Neural cell (in vitro differentiated cells): ENCODE measurements around the gene CNOT6. TPM values are rescaled to one million over a fixed set of nuclear protein-coding genes. Genes with fewer than 3 reads are reported as not detected.

Experiments used
- H2AFZ ChIP-seq: fragments of 200-600, 300-800 bp; sonication (generic), shearing (Covaris generic); 2 replicates; pipeline ENCODE4 v1.6.0; 2014; ENCODE audit warnings: low read depth, mild to moderate bottlenecking, antibody characterized with exemption, low read length, moderate library complexity
- H3F3A ChIP-seq: fragments of 200-600 bp; shearing (Covaris generic); 2 replicates; pipeline ENCODE4 v1.6.1; 2016; ENCODE audit warnings: mild to moderate bottlenecking, moderate library complexity, mixed read lengths, antibody characterized with exemption, low read length; ENCODE audit not compliant: insufficient read depth, poor library complexity, severe bottlenecking
- H3K27ac ChIP-seq: fragments of 200-600, 300-800 bp; sonication (generic), shearing (Covaris generic); 2 replicates; pipeline ENCODE4 v1.5.1; 2014; ENCODE audit warnings: mild to moderate bottlenecking, low read length, moderate library complexity
- H3K27me3 ChIP-seq: fragments of 300-800, 200-600 bp; sonication (generic), shearing (Covaris generic); 2 replicates; pipeline ENCODE4 v1.6.0; 2014; ENCODE audit warnings: mild to moderate bottlenecking, low read depth, low read length, moderate library complexity; ENCODE audit not compliant: insufficient read depth
- H3K36me3 ChIP-seq: fragments of 300-800, 200-600 bp; sonication (generic), shearing (Covaris generic); 2 replicates; pipeline ENCODE4 v1.5.1; 2014; ENCODE audit warnings: mild to moderate bottlenecking, antibody characterized with exemption, low read length, moderate library complexity; ENCODE audit not compliant: insufficient read depth
- H3K4me2 ChIP-seq: fragments of 300-800, 200-600 bp; sonication (generic), shearing (Covaris generic); 2 replicates; pipeline ENCODE4 v1.6.0; 2014; ENCODE audit warnings: mild to moderate bottlenecking, low read length
- H3K4me3 ChIP-seq: fragments of 300-800, 200-600 bp; sonication (generic), shearing (Covaris generic); 2 replicates; pipeline ENCODE4 v1.5.1; 2014; ENCODE audit warnings: mild to moderate bottlenecking, low read length, moderate library complexity
- H3K79me2 ChIP-seq: fragments of 200-600 bp; shearing (Covaris generic); replicated peaks from 2 replicates; pipeline ENCODE4 v1.6.0; 2014; ENCODE audit warnings: mild to moderate bottlenecking, low read length, moderate library complexity; ENCODE audit not compliant: insufficient read depth
- H3K9ac ChIP-seq: fragments of 300-800, 200-600 bp; sonication (generic), shearing (Covaris generic); 2 replicates; pipeline ENCODE4 v1.6.1; 2016; ENCODE audit warnings: mild to moderate bottlenecking, low read length, mixed read lengths
- H3K9me2 ChIP-seq: fragments of 200-600 bp; shearing (Covaris generic); 2 replicates; pipeline ENCODE4 v1.6.1; 2016; ENCODE audit warnings: mild to moderate bottlenecking, low read length, mixed read lengths; ENCODE audit not compliant: insufficient read depth
- H3K9me3 ChIP-seq: fragments of 200-600, 300-800 bp; sonication (generic), shearing (Covaris generic); 2 replicates; pipeline ENCODE4 v1.6.1; 2016; ENCODE audit warnings: mild to moderate bottlenecking, mixed run types, low read length, moderate library complexity, mixed read lengths
- H4K20me1 ChIP-seq: fragments of 200-600 bp; shearing (Covaris generic); 2 replicates; pipeline ENCODE4 v1.6.1; 2016; ENCODE audit warnings: mild to moderate bottlenecking, mixed run types; ENCODE audit not compliant: insufficient read depth
- CTCF ChIP-seq: fragments of 450-650 bp; IDR thresholded peaks from 2 replicates; pipeline ENCODE4 v1.5.1; 2014; ENCODE audit warnings: antibody characterized with exemption, mild to moderate bottlenecking, moderate library complexity; ENCODE audit not compliant: poor library complexity, severe bottlenecking
- EP300 ChIP-seq: fragments of 450-650 bp; conservative IDR thresholded peaks from 2 replicates; pipeline ENCODE4 v1.6.1; 2014; ENCODE audit warnings: antibody characterized with exemption, mild to moderate bottlenecking, moderate library complexity; ENCODE audit not compliant: poor library complexity, severe bottlenecking
- EZH2 ChIP-seq: fragments of 200-600, 300-800 bp; shearing (Covaris generic), sonication (generic); IDR thresholded peaks from 2 replicates; pipeline ENCODE4 v1.6.1; 2014; ENCODE audit warnings: antibody characterized with exemption, low read length, borderline replicate concordance, mild to moderate bottlenecking; ENCODE audit not compliant: insufficient read depth, poor library complexity, severe bottlenecking
- MXI1 ChIP-seq: fragments of 450-650 bp; conservative IDR thresholded peaks from 2 replicates; pipeline ENCODE4 v1.6.1; 2014; ENCODE audit warnings: antibody characterized with exemption, mild to moderate bottlenecking; ENCODE audit not compliant: poor library complexity, severe bottlenecking
- POLR2AphosphoS5 ChIP-seq: IDR thresholded peaks from 2 replicates; pipeline ENCODE4 v1.6.1; 2012
- RAD21 ChIP-seq: fragments of 450-650 bp; conservative IDR thresholded peaks from 2 replicates; pipeline ENCODE4 v1.6.1; 2014; ENCODE audit warnings: antibody characterized with exemption, mild to moderate bottlenecking, moderate library complexity
- SMC3 ChIP-seq: fragments of 450-650 bp; conservative IDR thresholded peaks from 2 replicates; pipeline ENCODE4 v1.6.1; 2014; ENCODE audit warnings: antibody characterized with exemption, mild to moderate bottlenecking, moderate library complexity; ENCODE audit not compliant: poor library complexity
- TAF1 ChIP-seq: IDR thresholded peaks from 2 replicates; pipeline ENCODE4 v1.6.1; 2012; ENCODE audit warnings: low read depth
- polyA plus RNA-seq: library from polyadenylated mRNA; depleted of rRNA; stranded (reverse); fragments of >200 nt; gene quantifications from 2 replicates; pipeline ENCODE4 v1.2.3, GENCODE V29; 2014
- TF ChIP-seq, protein P1 (sequence below): IDR thresholded peaks from 2 replicates; pipeline ENCODE4 v1.6.1; 2012; ENCODE audit warnings: borderline replicate concordance

CNOT6 gene
- polyA plus RNA-seq, 1 donor from 2014 or later: 43.0 TPM

DNA sequence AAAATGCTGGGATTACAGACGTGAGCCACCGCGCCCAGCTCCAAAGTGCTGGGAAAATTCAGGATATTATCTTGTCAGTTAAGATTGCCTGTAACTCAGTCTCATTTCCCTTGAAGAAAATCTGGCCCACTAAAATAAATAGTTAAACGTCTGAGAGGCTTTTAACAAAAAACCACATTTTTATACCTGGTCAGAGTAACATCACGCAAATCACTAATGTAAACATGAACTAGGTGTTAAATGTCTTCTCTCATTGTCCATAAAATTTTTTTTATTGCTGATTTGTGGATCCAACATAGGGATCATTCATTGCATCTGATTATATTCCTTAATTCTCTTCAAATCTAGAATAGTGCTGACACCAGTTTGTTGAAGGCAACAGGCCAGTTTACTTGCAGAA lies 22.3 kb downstream of the CNOT6 start:
- Histone ChIP-seq H3K79me2 (peaks cover 79% of the 10 kb centered on the region), H2AFZ (no peak overlapping the region), H3K9ac (no peak overlapping the region), H3K36me3 (no peaks in the 10 kb centered on the region), H3K9me2 (no peaks in the 10 kb centered on the region), H3K4me2 (no peak overlapping the region), H3K9me3 (no peaks in the 10 kb centered on the region), H3F3A (no peaks in the 10 kb centered on the region), H4K20me1 (peaks cover 6% of the 10 kb centered on the region), H3K4me3 (no peak overlapping the region), H3K27ac (no peak overlapping the region), H3K27me3 (no peaks in the 10 kb centered on the region)
- TF ChIP-seq CTCF (no peak), TAF1 (no peak), MXI1 (no peak), EZH2 (no peak), SMC3 (no peak), POLR2AphosphoS5 (no peak), RAD21 (no peak), EP300 (no peak)
- TF ChIP-seq, protein P1, sequence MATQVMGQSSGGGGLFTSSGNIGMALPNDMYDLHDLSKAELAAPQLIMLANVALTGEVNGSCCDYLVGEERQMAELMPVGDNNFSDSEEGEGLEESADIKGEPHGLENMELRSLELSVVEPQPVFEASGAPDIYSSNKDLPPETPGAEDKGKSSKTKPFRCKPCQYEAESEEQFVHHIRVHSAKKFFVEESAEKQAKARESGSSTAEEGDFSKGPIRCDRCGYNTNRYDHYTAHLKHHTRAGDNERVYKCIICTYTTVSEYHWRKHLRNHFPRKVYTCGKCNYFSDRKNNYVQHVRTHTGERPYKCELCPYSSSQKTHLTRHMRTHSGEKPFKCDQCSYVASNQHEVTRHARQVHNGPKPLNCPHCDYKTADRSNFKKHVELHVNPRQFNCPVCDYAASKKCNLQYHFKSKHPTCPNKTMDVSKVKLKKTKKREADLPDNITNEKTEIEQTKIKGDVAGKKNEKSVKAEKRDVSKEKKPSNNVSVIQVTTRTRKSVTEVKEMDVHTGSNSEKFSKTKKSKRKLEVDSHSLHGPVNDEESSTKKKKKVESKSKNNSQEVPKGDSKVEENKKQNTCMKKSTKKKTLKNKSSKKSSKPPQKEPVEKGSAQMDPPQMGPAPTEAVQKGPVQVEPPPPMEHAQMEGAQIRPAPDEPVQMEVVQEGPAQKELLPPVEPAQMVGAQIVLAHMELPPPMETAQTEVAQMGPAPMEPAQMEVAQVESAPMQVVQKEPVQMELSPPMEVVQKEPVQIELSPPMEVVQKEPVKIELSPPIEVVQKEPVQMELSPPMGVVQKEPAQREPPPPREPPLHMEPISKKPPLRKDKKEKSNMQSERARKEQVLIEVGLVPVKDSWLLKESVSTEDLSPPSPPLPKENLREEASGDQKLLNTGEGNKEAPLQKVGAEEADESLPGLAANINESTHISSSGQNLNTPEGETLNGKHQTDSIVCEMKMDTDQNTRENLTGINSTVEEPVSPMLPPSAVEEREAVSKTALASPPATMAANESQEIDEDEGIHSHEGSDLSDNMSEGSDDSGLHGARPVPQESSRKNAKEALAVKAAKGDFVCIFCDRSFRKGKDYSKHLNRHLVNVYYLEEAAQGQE: no peak

GRCh38 chr5:180519098-180519497 lies 24.9 kb downstream of the CNOT6 start:
- TF ChIP-seq POLR2AphosphoS5 (no peak), RAD21 (no peak), SMC3 (no peak), EP300 (no peak), CTCF (no peak), TAF1 (no peak), MXI1 (no peak), EZH2 (no peak)
- TF ChIP-seq, protein P1: no peak

More at GRCh38 chr5:180519098-180519497, 24.9 kb downstream of the CNOT6 start:
- Histone ChIP-seq H3K4me3 (no peak overlapping the region), H4K20me1 (peaks cover 6% of the 10 kb centered on the region), H3K27me3 (no peaks in the 10 kb centered on the region), H3K27ac (no peak overlapping the region), H3K9me2 (no peaks in the 10 kb centered on the region), H3F3A (no peaks in the 10 kb centered on the region), H3K4me2 (no peak overlapping the region), H3K9me3 (no peaks in the 10 kb centered on the region), H3K36me3 (no peaks in the 10 kb centered on the region), H3K79me2 (peaks cover 94% of the 10 kb centered on the region), H2AFZ (no peak overlapping the region), H3K9ac (no peak overlapping the region)
